H9 (cell line): Measurements from ENCODE around the gene SCGN. TPM values are rescaled to one million over a fixed set of nuclear protein-coding genes. Genes with fewer than 3 reads are reported as not detected.

ENCODE experiments used
- DNase-seq: peaks from one replicate; pipeline ENCODE4 v3.0.0-alpha.2; 2017
- H2AFZ ChIP-seq: one replicate; pipeline ENCODE4 v1.6.1; 2013; ENCODE audit warnings: mild to moderate bottlenecking, low read length, control low read depth, moderate library complexity
- H2AK5ac ChIP-seq: 2 replicates; pipeline ENCODE4 v1.6.1; 2013; ENCODE audit warnings: low read length, control low read depth, mixed read lengths; ENCODE audit not compliant: insufficient read length
- H2BK120ac ChIP-seq: one replicate; pipeline ENCODE4 v1.6.1; 2013; ENCODE audit warnings: low read depth, mild to moderate bottlenecking, low read length, control low read depth, inconsistent platforms; ENCODE audit not compliant: poor library complexity, severe bottlenecking
- H2BK12ac ChIP-seq: 2 replicates; pipeline ENCODE4 v1.6.1; 2013; ENCODE audit warnings: low read length, control low read depth, mixed read lengths, low read depth; ENCODE audit not compliant: insufficient read length
- H2BK15ac ChIP-seq: 2 replicates; pipeline ENCODE4 v1.6.1; 2013; ENCODE audit warnings: low read depth, low read length, control low read depth
- H2BK20ac ChIP-seq: one replicate; pipeline ENCODE4 v1.6.1; 2013; ENCODE audit warnings: low read depth, mild to moderate bottlenecking, low read length, control low read depth, inconsistent platforms; ENCODE audit not compliant: poor library complexity, severe bottlenecking
- H2BK5ac ChIP-seq: 2 replicates; pipeline ENCODE4 v1.6.1; 2013; ENCODE audit warnings: low read length, control low read depth, mixed read lengths; ENCODE audit not compliant: insufficient read length
- H3K14ac ChIP-seq: 2 replicates; pipeline ENCODE4 v1.6.1; 2013; ENCODE audit warnings: low read length, control low read depth; ENCODE audit not compliant: insufficient read depth
- H3K18ac ChIP-seq: 2 replicates; pipeline ENCODE4 v1.6.1; 2013; ENCODE audit warnings: low read depth, mild to moderate bottlenecking, mixed read lengths, low read length, control low read depth; ENCODE audit not compliant: insufficient read length
- H3K23ac ChIP-seq: 2 replicates; pipeline ENCODE4 v1.6.1; 2013; ENCODE audit warnings: low read length, control low read depth, mixed read lengths, low read depth; ENCODE audit not compliant: insufficient read length
- H3K23me2 ChIP-seq: 2 replicates; pipeline ENCODE4 v1.6.1; 2013; ENCODE audit warnings: low read depth, mild to moderate bottlenecking, mixed read lengths, low read length, control low read depth; ENCODE audit not compliant: insufficient read length, poor library complexity, severe bottlenecking
- H3K27ac ChIP-seq: 2 replicates; pipeline ENCODE4 v1.5.1; 2013; ENCODE audit warnings: low read length, control low read depth, mixed read lengths, low read depth; ENCODE audit not compliant: insufficient read length
- H3K27me3 ChIP-seq: 2 replicates; pipeline ENCODE4 v1.6.1; 2013; ENCODE audit warnings: low read length, control low read depth, inconsistent platforms; ENCODE audit not compliant: insufficient read depth
- H3K4ac ChIP-seq: 2 replicates; pipeline ENCODE4 v1.6.1; 2013; ENCODE audit warnings: low read depth, mild to moderate bottlenecking, control low read depth, inconsistent platforms, low read length, moderate library complexity
- H3K4me1 ChIP-seq: 2 replicates; pipeline ENCODE4 v1.6.1; 2013; ENCODE audit warnings: low read length, control low read depth, inconsistent platforms; ENCODE audit not compliant: insufficient read depth
- H3K4me2 ChIP-seq: 2 replicates; pipeline ENCODE4 v1.6.1; 2013; ENCODE audit warnings: low read length, control low read depth, mixed read lengths; ENCODE audit not compliant: insufficient read length, insufficient read depth
- H3K56ac ChIP-seq: 2 replicates; pipeline ENCODE4 v1.6.1; 2013; ENCODE audit warnings: low read depth, mild to moderate bottlenecking, mixed read lengths, low read length, control low read depth; ENCODE audit not compliant: insufficient read length
- H3K79me1 ChIP-seq: 2 replicates; pipeline ENCODE4 v1.6.1; 2013; ENCODE audit warnings: low read depth, mild to moderate bottlenecking, moderate library complexity, low read length, control low read depth, inconsistent platforms; ENCODE audit not compliant: insufficient read depth, poor library complexity, severe bottlenecking
- H3K79me2 ChIP-seq: 2 replicates; pipeline ENCODE4 v1.6.1; 2013; ENCODE audit warnings: low read length, control low read depth, inconsistent platforms; ENCODE audit not compliant: insufficient read depth
- H3K9ac ChIP-seq: 2 replicates; pipeline ENCODE4 v1.6.1; 2013; ENCODE audit warnings: low read length, control low read depth, mixed read lengths; ENCODE audit not compliant: insufficient read length; ENCODE audit errors: extremely low read depth
- H3K9me3 ChIP-seq: one replicate; pipeline ENCODE4 v1.6.1; 2013; ENCODE audit warnings: low read depth, low read length, inconsistent platforms; ENCODE audit not compliant: control insufficient read depth
- H3T11ph ChIP-seq: one replicate; pipeline ENCODE4 v1.6.1; 2013; ENCODE audit warnings: mild to moderate bottlenecking, low read length, control low read depth, inconsistent platforms
- H4K20me1 ChIP-seq: one replicate; pipeline ENCODE4 v1.6.1; 2013; ENCODE audit not compliant: control insufficient read depth, insufficient read length, insufficient read depth
- H4K5ac ChIP-seq: 2 replicates; pipeline ENCODE4 v1.6.1; 2013; ENCODE audit warnings: low read depth, mild to moderate bottlenecking, mixed read lengths, low read length, control low read depth; ENCODE audit not compliant: insufficient read length
- H4K8ac ChIP-seq: replicated peaks from 2 replicates; pipeline ENCODE4 v1.6.1; 2013; ENCODE audit warnings: low read length, control low read depth, mixed read lengths, low read depth; ENCODE audit not compliant: insufficient read length
- H4K91ac ChIP-seq: 2 replicates; pipeline ENCODE4 v1.6.1; 2013; ENCODE audit warnings: low read depth, mild to moderate bottlenecking, moderate library complexity, mixed read lengths, low read length, control low read depth; ENCODE audit not compliant: insufficient read length
- H3K27ac Mint-ChIP-seq, 3 experiments: 2 replicates in 2 of 3; 3 replicates in 1 of 3; pipeline ENCODE4 v1.8.0; 2020 to 2021; ENCODE audit warnings: mixed read lengths in 3 of 3, mild to moderate bottlenecking in 1 of 3, moderate library complexity in 1 of 3
- H3K27me3 Mint-ChIP-seq: 2 replicates; pipeline ENCODE4 v1.8.0; 2021; ENCODE audit warnings: low read depth, mild to moderate bottlenecking, moderate library complexity, mixed read lengths
- H3K36me3 Mint-ChIP-seq, 3 experiments: 2 replicates in 2 of 3; 3 replicates in 1 of 3; pipeline ENCODE4 v1.8.0; 2020 to 2021; ENCODE audit warnings: low read depth in 3 of 3, mixed read lengths in 3 of 3; ENCODE audit not compliant: insufficient read depth in 1 of 3
- H3K4me1 Mint-ChIP-seq, 2 experiments: 2 replicates each; pipeline ENCODE4 v1.8.0; 2020; ENCODE audit warnings: mixed read lengths in 2 of 2
- H3K4me3 Mint-ChIP-seq, 2 experiments: 2 replicates in 1 of 2; 3 replicates in 1 of 2; pipeline ENCODE4 v1.8.0; 2020 to 2021; ENCODE audit warnings: mild to moderate bottlenecking in 2 of 2, mixed read lengths in 2 of 2, moderate library complexity in 1 of 2
- H3K9me3 Mint-ChIP-seq, 2 experiments: 2 replicates in 1 of 2; 3 replicates in 1 of 2; pipeline ENCODE4 v1.8.0; 2020; ENCODE audit warnings: mild to moderate bottlenecking in 2 of 2, mixed read lengths in 2 of 2, moderate library complexity in 1 of 2
- WGBS: extraction: QIAGEN DNeasy Blood & Tissue Kit; methylation state at CpG from one replicate; pipeline ENCODE4 v1.1.7; 2013; ENCODE audit warnings: missing lambda C conversion rate, low lambda C conversion rate, mixed read lengths; ENCODE audit not compliant: insufficient read length; ENCODE audit errors: extremely low coverage; 5-methylcytosine and 5-hydroxymethylcytosine counted together
- total RNA-seq: library from RNA; stranded (reverse); gene quantifications from 2 replicates; pipeline ENCODE4 v1.2.1, GENCODE V29; 2021
- TF ChIP-seq, protein P1 (sequence below): fragments of 200-600 bp; sonication (generic); conservative IDR thresholded peaks from 3 replicates; pipeline ENCODE4 v1.8.0; 2021; ENCODE audit warnings: antibody characterized with exemption, mild to moderate bottlenecking

The SCGN gene
- total RNA-seq, 1 experiment from 2014 or later: not detected

DNA sequence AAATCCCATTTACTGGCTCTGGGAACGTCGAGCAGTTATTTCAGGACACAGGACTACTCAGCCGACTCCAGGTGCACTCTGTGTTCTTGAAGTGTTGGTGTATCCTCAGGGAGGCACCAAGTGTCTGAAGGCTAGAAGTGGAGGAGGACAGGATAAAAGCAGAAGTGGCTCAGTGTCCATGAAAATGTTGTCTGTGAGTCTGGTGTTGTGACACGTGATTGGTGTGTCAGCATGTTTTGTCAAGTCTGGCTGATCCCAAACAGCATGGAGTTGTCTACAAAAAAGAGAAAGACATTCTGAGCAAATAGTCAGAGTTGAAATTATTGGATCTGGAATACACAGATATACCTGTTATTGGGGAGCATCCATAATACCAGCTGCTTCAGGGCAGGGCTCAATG, 30.3 kb downstream of the SCGN start:
- no peaks in the 10 kb centered on the region for H3K27me3 Mint-ChIP-seq
- no peaks in the 10 kb centered on the region for H4K20me1 ChIP-seq
- no peaks in the 10 kb centered on the region for H3K36me3 Mint-ChIP-seq
- H2BK5ac ChIP-seq: no peak overlapping the region
- no peak overlapping the region for H2BK12ac ChIP-seq
- no peak overlapping the region for H3K56ac ChIP-seq
- no peak for DNase-seq
- H3K27me3 ChIP-seq: no peaks in the 10 kb centered on the region
- H3K79me1 ChIP-seq: no peaks in the 10 kb centered on the region
- H3K18ac ChIP-seq: no peak overlapping the region
- no peak overlapping the region for H2AFZ ChIP-seq
- no peak overlapping the region for H4K8ac ChIP-seq
- no peak overlapping the region for H2BK15ac ChIP-seq
- no peak overlapping the region for H3K9ac ChIP-seq
- WGBS: no CpG with 5 or more reads among the region's 4 CpGs
- no peaks in the 10 kb centered on the region for H3K79me2 ChIP-seq
- no peak overlapping the region for H3K14ac ChIP-seq
- no peak overlapping the region for H4K5ac ChIP-seq
- H3K27ac Mint-ChIP-seq: no peak overlapping the region
- no peak overlapping the region for H2BK20ac ChIP-seq
- no peak overlapping the region for H2BK120ac ChIP-seq
- no peaks in the 10 kb centered on the region for H3K4me1 Mint-ChIP-seq
- H3K23me2 ChIP-seq: no peaks in the 10 kb centered on the region
- TF ChIP-seq, protein P1, sequence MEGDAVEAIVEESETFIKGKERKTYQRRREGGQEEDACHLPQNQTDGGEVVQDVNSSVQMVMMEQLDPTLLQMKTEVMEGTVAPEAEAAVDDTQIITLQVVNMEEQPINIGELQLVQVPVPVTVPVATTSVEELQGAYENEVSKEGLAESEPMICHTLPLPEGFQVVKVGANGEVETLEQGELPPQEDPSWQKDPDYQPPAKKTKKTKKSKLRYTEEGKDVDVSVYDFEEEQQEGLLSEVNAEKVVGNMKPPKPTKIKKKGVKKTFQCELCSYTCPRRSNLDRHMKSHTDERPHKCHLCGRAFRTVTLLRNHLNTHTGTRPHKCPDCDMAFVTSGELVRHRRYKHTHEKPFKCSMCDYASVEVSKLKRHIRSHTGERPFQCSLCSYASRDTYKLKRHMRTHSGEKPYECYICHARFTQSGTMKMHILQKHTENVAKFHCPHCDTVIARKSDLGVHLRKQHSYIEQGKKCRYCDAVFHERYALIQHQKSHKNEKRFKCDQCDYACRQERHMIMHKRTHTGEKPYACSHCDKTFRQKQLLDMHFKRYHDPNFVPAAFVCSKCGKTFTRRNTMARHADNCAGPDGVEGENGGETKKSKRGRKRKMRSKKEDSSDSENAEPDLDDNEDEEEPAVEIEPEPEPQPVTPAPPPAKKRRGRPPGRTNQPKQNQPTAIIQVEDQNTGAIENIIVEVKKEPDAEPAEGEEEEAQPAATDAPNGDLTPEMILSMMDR: no peak
- no peak overlapping the region for H3K4me3 Mint-ChIP-seq
- no peak overlapping the region for H4K91ac ChIP-seq
- H3K9me3 Mint-ChIP-seq: no peaks in the 10 kb centered on the region
- no peak overlapping the region for H2AK5ac ChIP-seq
- H3T11ph ChIP-seq: no peak overlapping the region
- no peak overlapping the region for H3K27ac ChIP-seq
- no peak overlapping the region for H3K4ac ChIP-seq
- no peak overlapping the region for H3K4me2 ChIP-seq
- H3K23ac ChIP-seq: no peak overlapping the region
- no peaks in the 10 kb centered on the region for H3K9me3 ChIP-seq
- no peaks in the 10 kb centered on the region for H3K4me1 ChIP-seq
